HepG2 (cell line): ENCODE measurements around the gene MNT. TPM values are rescaled to one million over a fixed set of nuclear protein-coding genes. Genes with fewer than 3 reads are reported as not detected.

ENCODE experiments used
- BCL6 ChIP-seq: IDR thresholded peaks from 2 replicates; pipeline ENCODE4 v1.6.1; 2016; ENCODE audit warnings: missing genetic modification reagents, missing compliant biosample characterization
- CBX1 ChIP-seq: IDR thresholded peaks from one replicate; pipeline ENCODE4 v1.6.1; 2016; ENCODE audit warnings: antibody characterized with exemption, low read depth
- FOXO1 ChIP-seq: sonication (generic); formaldehyde crosslinking; IDR thresholded peaks from 2 replicates; pipeline ENCODE4 v1.4.0; 2020; ENCODE audit warnings: missing genetic modification reagents
- GATAD2A ChIP-seq: IDR thresholded peaks from 2 replicates; pipeline ENCODE4 v1.6.1; 2016
- MBNL3 ChIP-seq: fragments of 250-450 bp; sonication (Bioruptor Pico); conservative IDR thresholded peaks from 2 replicates; pipeline ENCODE4 v1.8.0; 2022; ENCODE audit warnings: mild to moderate bottlenecking, inconsistent platforms
- RAD21 ChIP-seq: fragments of 450-650 bp; formaldehyde crosslinking; IDR thresholded peaks from 2 replicates; pipeline ENCODE4 v1.5.0; 2020; ENCODE audit warnings: mild to moderate bottlenecking
- SIN3A ChIP-seq: IDR thresholded peaks from 2 replicates; pipeline ENCODE4 v1.6.1; 2011; ENCODE audit warnings: low read depth, mild to moderate bottlenecking, control low read depth, low read length, borderline replicate concordance
- TBP ChIP-seq: sonication (generic); formaldehyde crosslinking; IDR thresholded peaks from 2 replicates; pipeline ENCODE4 v1.5.0; 2020; ENCODE audit warnings: missing genetic modification reagents
- TBX2 ChIP-seq: sonication (generic); formaldehyde crosslinking; IDR thresholded peaks from 2 replicates; pipeline ENCODE4 v1.5.0; 2020; ENCODE audit warnings: missing genetic modification reagents, mild to moderate bottlenecking, borderline replicate concordance
- ZFP41 ChIP-seq: sonication (generic); formaldehyde crosslinking; IDR thresholded peaks from 2 replicates; pipeline ENCODE4 v1.4.0; 2020; ENCODE audit warnings: mild to moderate bottlenecking, missing genetic modification reagents, borderline replicate concordance
- ZNF230 ChIP-seq: sonication (generic); formaldehyde crosslinking; IDR thresholded peaks from 2 replicates; pipeline ENCODE4 v1.4.0; 2020; ENCODE audit warnings: mild to moderate bottlenecking, missing genetic modification reagents
- ZNF563 ChIP-seq: sonication (generic); formaldehyde crosslinking; IDR thresholded peaks from 2 replicates; pipeline ENCODE4 v1.8.0; 2022; ENCODE audit warnings: mild to moderate bottlenecking, moderate library complexity, missing genetic modification reagents
- ZNF570 ChIP-seq: sonication (generic); formaldehyde crosslinking; IDR thresholded peaks from 2 replicates; pipeline ENCODE4 v1.4.0; 2020; ENCODE audit warnings: mild to moderate bottlenecking, missing genetic modification reagents, borderline replicate concordance
- ZSCAN31 ChIP-seq: sonication (generic); formaldehyde crosslinking; IDR thresholded peaks from 2 replicates; pipeline ENCODE4 v1.5.0; 2020; ENCODE audit warnings: low read depth, mild to moderate bottlenecking, missing genetic modification reagents
- polyA plus RNA-seq, 8 experiments: library from polyadenylated mRNA; depleted of rRNA in 3 of 8; stranded (reverse) in 7 of 8; unstranded in 1 of 8; fragments of >200 nt; fragmentation: Illumina TruSeq in 4 of 8; extraction: Trizol in 4 of 8; gene quantifications; 2 replicates each; pipeline versions ENCODE4 v1.2.1 to v1.2.3, GENCODE V29; 2011 to 2016; ENCODE audit warnings: low read depth in 4 of 8, missing spikeins in 1 of 8, mixed read lengths in 1 of 8; ENCODE audit not compliant: insufficient read depth in 1 of 8
- total RNA-seq, 5 experiments: library from RNA; depleted of rRNA; stranded (reverse); fragments of >200 nt; fragmentation: Illumina TruSeq; extraction: Trizol; gene quantifications; 2 replicates each; pipeline ENCODE4 v1.2.3, GENCODE V29; 2016; ENCODE audit warnings: low read depth in 1 of 5
- TF ChIP-seq, protein P1 (sequence below): sonication (generic); formaldehyde crosslinking; IDR thresholded peaks from 2 replicates; pipeline ENCODE4 v1.5.1; 2020; ENCODE audit warnings: mild to moderate bottlenecking, missing genetic modification reagents, moderate library complexity
- TF ChIP-seq, protein P2 (sequence below): sonication (generic); formaldehyde crosslinking; IDR thresholded peaks from 2 replicates; pipeline ENCODE4 v1.4.0; 2020; ENCODE audit warnings: missing genetic modification reagents; ENCODE audit errors: not compliant biosample characterization
- TF ChIP-seq, protein P3 (sequence below): sonication (generic); formaldehyde crosslinking; IDR thresholded peaks from 2 replicates; pipeline ENCODE4 v1.8.1; 2023; ENCODE audit warnings: missing genetic modification reagents, mild to moderate bottlenecking, borderline replicate concordance
- TF ChIP-seq, protein P4 (sequence below): sonication (generic); formaldehyde crosslinking; IDR thresholded peaks from 2 replicates; pipeline ENCODE4 v1.4.0; 2020; ENCODE audit warnings: missing genetic modification reagents

Gene MNT
- total and polyA plus RNA-seq, 2 of the 13 experiments (the other 11 are each of a cell fraction or from before 2014, with no cell fraction given), result 2.1 to 3.5 TPM

DNA sequence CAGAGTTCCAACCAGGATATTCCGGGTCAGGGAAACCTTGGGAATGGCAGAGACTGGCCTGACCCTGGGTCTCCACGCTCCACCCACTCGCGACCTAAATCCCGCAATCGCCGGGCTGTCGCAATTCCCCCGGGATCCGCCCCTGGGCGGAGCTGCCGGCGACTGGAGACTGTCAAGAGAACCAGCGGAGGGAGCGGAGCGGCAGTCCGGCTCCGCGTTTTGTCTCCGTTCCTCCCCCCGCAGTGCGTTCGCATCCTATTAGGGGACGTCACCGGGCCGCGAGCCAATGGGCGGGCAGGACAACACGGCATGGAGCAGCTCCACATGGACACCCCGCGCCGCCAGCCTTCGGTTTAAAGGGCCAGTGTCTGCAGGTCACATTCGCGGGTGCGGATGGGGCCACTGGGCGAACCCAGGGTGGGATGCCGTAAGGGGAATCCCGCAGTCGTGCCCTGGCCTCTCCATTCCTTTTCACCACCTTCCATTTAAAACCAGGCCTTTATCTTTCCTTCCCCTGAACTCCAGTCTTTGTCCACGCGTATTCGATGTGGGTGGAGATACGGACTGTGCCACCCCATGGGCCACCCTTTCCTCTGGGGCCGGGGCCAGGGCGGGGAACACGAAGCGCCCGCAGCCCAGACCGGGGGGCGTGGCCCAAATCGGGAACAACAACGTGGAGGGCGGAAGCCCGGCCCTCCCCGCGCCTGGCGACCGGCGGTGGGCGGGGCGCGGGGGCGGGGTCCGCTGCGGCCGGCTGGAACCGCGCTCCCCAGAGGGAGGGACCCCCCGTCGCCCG is 764 bp upstream of the MNT start (continued):
- TF ChIP-seq, protein P1, sequence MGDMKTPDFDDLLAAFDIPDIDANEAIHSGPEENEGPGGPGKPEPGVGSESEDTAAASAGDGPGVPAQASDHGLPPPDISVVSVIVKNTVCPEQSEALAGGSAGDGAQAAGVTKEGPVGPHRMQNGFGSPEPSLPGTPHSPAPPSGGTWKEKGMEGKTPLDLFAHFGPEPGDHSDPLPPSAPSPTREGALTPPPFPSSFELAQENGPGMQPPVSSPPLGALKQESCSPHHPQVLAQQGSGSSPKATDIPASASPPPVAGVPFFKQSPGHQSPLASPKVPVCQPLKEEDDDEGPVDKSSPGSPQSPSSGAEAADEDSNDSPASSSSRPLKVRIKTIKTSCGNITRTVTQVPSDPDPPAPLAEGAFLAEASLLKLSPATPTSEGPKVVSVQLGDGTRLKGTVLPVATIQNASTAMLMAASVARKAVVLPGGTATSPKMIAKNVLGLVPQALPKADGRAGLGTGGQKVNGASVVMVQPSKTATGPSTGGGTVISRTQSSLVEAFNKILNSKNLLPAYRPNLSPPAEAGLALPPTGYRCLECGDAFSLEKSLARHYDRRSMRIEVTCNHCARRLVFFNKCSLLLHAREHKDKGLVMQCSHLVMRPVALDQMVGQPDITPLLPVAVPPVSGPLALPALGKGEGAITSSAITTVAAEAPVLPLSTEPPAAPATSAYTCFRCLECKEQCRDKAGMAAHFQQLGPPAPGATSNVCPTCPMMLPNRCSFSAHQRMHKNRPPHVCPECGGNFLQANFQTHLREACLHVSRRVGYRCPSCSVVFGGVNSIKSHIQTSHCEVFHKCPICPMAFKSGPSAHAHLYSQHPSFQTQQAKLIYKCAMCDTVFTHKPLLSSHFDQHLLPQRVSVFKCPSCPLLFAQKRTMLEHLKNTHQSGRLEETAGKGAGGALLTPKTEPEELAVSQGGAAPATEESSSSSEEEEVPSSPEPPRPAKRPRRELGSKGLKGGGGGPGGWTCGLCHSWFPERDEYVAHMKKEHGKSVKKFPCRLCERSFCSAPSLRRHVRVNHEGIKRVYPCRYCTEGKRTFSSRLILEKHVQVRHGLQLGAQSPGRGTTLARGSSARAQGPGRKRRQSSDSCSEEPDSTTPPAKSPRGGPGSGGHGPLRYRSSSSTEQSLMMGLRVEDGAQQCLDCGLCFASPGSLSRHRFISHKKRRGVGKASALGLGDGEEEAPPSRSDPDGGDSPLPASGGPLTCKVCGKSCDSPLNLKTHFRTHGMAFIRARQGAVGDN, result peak; percentile 71
- TF ChIP-seq ZNF230 (CRISPR knock-in tag) (peak; percentile 56; the same call in 1 of the 2 replicates), CBX1 (no peak), ZNF563 (CRISPR knock-in tag) (no peak), TBX2 (CRISPR knock-in tag) (no peak), TBP (CRISPR knock-in tag) (no peak), MBNL3 (CRISPR knock-in tag) (no peak), ZSCAN31 (CRISPR knock-in tag) (0 out of 2 replicates have a peak, but pooled peaks have one; percentile 13), RAD21 (CRISPR knock-in tag) (peak; percentile 30; the same call in 1 of the 2 replicates), ZFP41 (CRISPR knock-in tag) (0 out of 2 replicates have a peak, but pooled peaks have one; percentile 53), GATAD2A (CRISPR knock-in tag) (no peak; the same call in 1 of the 2 replicates), FOXO1 (CRISPR knock-in tag) (peak; percentile 45; the same call in 1 of the 2 replicates), ZNF570 (no peak), BCL6 (CRISPR knock-in tag) (no peak), SIN3A (peak; percentile 84; the same call in 1 of the 2 replicates)
- TF ChIP-seq, protein P2, sequence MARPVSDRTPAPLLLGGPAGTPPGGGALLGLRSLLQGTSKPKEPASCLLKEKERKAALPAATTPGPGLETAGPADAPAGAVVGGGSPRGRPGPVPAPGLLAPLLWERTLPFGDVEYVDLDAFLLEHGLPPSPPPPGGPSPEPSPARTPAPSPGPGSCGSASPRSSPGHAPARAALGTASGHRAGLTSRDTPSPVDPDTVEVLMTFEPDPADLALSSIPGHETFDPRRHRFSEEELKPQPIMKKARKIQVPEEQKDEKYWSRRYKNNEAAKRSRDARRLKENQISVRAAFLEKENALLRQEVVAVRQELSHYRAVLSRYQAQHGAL (CRISPR knock-in tag), result peak; percentile 55
- TF ChIP-seq, protein P3, sequence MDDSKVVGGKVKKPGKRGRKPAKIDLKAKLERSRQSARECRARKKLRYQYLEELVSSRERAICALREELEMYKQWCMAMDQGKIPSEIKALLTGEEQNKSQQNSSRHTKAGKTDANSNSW, result no peak
- TF ChIP-seq, protein P4, sequence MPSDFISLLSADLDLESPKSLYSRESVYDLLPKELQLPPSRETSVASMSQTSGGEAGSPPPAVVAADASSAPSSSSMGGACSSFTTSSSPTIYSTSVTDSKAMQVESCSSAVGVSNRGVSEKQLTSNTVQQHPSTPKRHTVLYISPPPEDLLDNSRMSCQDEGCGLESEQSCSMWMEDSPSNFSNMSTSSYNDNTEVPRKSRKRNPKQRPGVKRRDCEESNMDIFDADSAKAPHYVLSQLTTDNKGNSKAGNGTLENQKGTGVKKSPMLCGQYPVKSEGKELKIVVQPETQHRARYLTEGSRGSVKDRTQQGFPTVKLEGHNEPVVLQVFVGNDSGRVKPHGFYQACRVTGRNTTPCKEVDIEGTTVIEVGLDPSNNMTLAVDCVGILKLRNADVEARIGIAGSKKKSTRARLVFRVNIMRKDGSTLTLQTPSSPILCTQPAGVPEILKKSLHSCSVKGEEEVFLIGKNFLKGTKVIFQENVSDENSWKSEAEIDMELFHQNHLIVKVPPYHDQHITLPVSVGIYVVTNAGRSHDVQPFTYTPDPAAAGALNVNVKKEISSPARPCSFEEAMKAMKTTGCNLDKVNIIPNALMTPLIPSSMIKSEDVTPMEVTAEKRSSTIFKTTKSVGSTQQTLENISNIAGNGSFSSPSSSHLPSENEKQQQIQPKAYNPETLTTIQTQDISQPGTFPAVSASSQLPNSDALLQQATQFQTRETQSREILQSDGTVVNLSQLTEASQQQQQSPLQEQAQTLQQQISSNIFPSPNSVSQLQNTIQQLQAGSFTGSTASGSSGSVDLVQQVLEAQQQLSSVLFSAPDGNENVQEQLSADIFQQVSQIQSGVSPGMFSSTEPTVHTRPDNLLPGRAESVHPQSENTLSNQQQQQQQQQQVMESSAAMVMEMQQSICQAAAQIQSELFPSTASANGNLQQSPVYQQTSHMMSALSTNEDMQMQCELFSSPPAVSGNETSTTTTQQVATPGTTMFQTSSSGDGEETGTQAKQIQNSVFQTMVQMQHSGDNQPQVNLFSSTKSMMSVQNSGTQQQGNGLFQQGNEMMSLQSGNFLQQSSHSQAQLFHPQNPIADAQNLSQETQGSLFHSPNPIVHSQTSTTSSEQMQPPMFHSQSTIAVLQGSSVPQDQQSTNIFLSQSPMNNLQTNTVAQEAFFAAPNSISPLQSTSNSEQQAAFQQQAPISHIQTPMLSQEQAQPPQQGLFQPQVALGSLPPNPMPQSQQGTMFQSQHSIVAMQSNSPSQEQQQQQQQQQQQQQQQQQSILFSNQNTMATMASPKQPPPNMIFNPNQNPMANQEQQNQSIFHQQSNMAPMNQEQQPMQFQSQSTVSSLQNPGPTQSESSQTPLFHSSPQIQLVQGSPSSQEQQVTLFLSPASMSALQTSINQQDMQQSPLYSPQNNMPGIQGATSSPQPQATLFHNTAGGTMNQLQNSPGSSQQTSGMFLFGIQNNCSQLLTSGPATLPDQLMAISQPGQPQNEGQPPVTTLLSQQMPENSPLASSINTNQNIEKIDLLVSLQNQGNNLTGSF (CRISPR knock-in tag), result no peak
